Ascending aorta (tissue), 2 donors: ENCODE data around the gene WBP2. TPM values are rescaled to one million over a fixed set of nuclear protein-coding genes. Genes with fewer than 3 reads are reported as not detected.

Source experiments
- DNase-seq, 2 donors: peaks; one replicate each; pipeline ENCODE4 v3.0.0-alpha.2; 2019; ENCODE audit warnings: low spot score in 2 of 2
- H3K27ac ChIP-seq, 2 donors: fragments of 200-600 bp; sonication (generic); one replicate each; pipeline ENCODE4 v1.5.1; 2016 to 2017; ENCODE audit warnings: mild to moderate bottlenecking in 1 of 2
- H3K27me3 ChIP-seq: fragments of 200-600 bp; sonication (generic); one replicate; pipeline ENCODE4 v1.5.1; 2017
- H3K36me3 ChIP-seq, 2 donors: fragments of 200-600 bp; sonication (generic); one replicate each; pipeline ENCODE4 v1.5.1; 2016
- H3K4me1 ChIP-seq, 2 donors: fragments of 200-600 bp; sonication (generic); one replicate each; pipeline ENCODE4 v1.5.1; 2016 to 2017; ENCODE audit warnings: mild to moderate bottlenecking in 1 of 2
- H3K4me3 ChIP-seq, 2 donors: fragments of 200-600 bp; sonication (generic); one replicate each; pipeline ENCODE4 v1.5.1; 2016 to 2017; ENCODE audit warnings: mild to moderate bottlenecking in 1 of 2
- H3K9me3 ChIP-seq, 2 donors: fragments of 200-600 bp; sonication (generic); one replicate each; pipeline ENCODE4 v1.5.1; 2016
- intact Hi-C: fragments of 100-400 bp; cut with DNase I; formaldehyde crosslinking; loops from one replicate; pipeline ENCODE4 v1.15.1; 2023
- total RNA-seq: library from RNA; depleted of rRNA; stranded (reverse); fragments of >200 nt; gene quantifications from one replicate; pipeline ENCODE4 v1.1.0, GENCODE V29; 2016
- TF ChIP-seq, protein P1 (sequence below), 3 experiments: fragments of 200-600 bp in 2 of 3; fragments of 450-650 bp in 1 of 3; sonication (generic) in 2 of 3; IDR thresholded peaks; one replicate each; pipeline ENCODE4 v1.5.1; 2016 to 2019; ENCODE audit warnings: antibody characterized with exemption in 3 of 3, mild to moderate bottlenecking in 1 of 3, moderate library complexity in 1 of 3

Gene WBP2
- total RNA-seq, 1 donor from 2014 or later: 50.7 TPM

- Histone ChIP-seq H3K27ac (no peak overlapping the region), H3K4me1 (no peaks in the 10 kb centered on the region), H3K27me3 (no peaks in the 10 kb centered on the region), H3K9me3 (no peaks in the 10 kb centered on the region), H3K36me3 (peaks cover 60 to 91% of the 10 kb centered on the region in 2 donors), H3K4me3 (no peak overlapping the region)
- TF ChIP-seq, protein P1, sequence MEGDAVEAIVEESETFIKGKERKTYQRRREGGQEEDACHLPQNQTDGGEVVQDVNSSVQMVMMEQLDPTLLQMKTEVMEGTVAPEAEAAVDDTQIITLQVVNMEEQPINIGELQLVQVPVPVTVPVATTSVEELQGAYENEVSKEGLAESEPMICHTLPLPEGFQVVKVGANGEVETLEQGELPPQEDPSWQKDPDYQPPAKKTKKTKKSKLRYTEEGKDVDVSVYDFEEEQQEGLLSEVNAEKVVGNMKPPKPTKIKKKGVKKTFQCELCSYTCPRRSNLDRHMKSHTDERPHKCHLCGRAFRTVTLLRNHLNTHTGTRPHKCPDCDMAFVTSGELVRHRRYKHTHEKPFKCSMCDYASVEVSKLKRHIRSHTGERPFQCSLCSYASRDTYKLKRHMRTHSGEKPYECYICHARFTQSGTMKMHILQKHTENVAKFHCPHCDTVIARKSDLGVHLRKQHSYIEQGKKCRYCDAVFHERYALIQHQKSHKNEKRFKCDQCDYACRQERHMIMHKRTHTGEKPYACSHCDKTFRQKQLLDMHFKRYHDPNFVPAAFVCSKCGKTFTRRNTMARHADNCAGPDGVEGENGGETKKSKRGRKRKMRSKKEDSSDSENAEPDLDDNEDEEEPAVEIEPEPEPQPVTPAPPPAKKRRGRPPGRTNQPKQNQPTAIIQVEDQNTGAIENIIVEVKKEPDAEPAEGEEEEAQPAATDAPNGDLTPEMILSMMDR (IDR thresholded peaks at IDR 0.05): no peak
- no peak for DNase-seq
- intact Hi-C loops: no loop called here
Measured at GRCh38 chr17:75820094-75821080, 34.7 kb downstream of the WBP2 start.

DNA sequence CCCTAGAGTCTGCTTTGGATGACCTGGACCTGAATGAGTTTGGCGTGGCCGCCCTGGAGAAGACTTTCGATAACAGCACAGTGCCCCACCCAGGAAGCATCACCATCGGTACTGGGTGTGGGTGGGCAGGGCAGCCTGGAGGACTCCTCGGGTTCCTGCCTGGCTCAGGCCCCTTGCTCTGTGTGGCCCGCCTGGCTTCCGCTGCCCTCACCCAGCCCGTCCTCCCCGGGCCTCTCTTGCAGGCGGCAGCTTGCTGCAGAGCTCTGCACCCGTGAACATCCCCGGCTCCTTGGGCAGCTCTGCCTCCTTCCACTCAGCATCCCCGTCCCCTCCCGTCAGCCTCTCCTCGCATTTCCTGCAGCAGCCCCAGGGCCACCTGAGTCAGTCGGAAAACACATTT is 35.5 kb downstream of the WBP2 start:
- intact Hi-C loops: no loop called here
- DNase-seq: no peak
- Histone ChIP-seq H3K9me3 (no peaks in the 10 kb centered on the region), H3K4me1 (no peaks in the 10 kb centered on the region), H3K4me3 (no peak overlapping the region), H3K36me3 (peaks cover 65 to 91% of the 10 kb centered on the region in 2 donors), H3K27me3 (no peaks in the 10 kb centered on the region), H3K27ac (no peak overlapping the region)
- TF ChIP-seq, protein P1 (IDR thresholded peaks at IDR 0.05): no peak

- intact Hi-C loops: no loop called here
- H3K9me3 ChIP-seq: no peaks in the 10 kb centered on the region
- DNase-seq: no peak
- no peaks in the 10 kb centered on the region for H3K27me3 ChIP-seq
- H3K4me1 ChIP-seq: no peaks in the 10 kb centered on the region
- peaks cover 69 to 90% of the 10 kb centered on the region in 2 donors for H3K36me3 ChIP-seq
- H3K27ac ChIP-seq: no peak overlapping the region
- TF ChIP-seq, protein P1 (IDR thresholded peaks at IDR 0.05): no peak
- H3K4me3 ChIP-seq: no peak overlapping the region
Measured at GRCh38 chr17:75819116-75819515, 36.0 kb downstream of the WBP2 start.

GRCh38 chr17:75818326-75818885 is 36.7 kb downstream of the WBP2 start:
- Histone ChIP-seq H3K27ac (no peak overlapping the region), H3K4me3 (no peak overlapping the region), H3K4me1 (no peaks in the 10 kb centered on the region), H3K36me3 (peaks cover 65 to 90% of the 10 kb centered on the region in 2 donors), H3K27me3 (no peaks in the 10 kb centered on the region), H3K9me3 (no peaks in the 10 kb centered on the region)
- no peak for DNase-seq
- TF ChIP-seq, protein P1 (IDR thresholded peaks at IDR 0.05): no peak
- intact Hi-C loops: no loop called here

DNA sequence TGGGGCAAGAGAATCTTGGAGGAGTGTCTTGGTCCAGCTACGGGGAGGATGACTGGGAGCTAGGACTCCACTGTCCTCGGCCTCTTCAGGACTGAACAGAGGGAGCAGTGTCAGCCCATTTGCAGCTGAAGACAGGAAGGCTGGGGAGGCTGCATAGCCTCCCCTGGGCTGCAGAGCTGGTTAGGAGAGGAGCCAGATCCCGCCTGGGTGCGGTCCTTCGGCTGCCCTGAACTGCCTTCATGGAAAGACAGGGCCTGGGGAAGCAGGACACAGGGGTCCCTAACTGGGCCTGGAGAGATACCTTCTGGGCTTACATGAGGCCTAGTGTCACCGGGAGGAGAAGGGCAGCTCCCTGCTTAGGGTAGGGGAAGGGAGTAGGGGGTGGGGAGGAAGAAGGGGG is 37.6 kb downstream of the WBP2 start:
- Histone ChIP-seq H3K27me3 (no peaks in the 10 kb centered on the region), H3K36me3 (peaks cover 67 to 90% of the 10 kb centered on the region in 2 donors), H3K27ac (no peak overlapping the region), H3K4me1 (no peaks in the 10 kb centered on the region), H3K4me3 (no peak overlapping the region), H3K9me3 (no peaks in the 10 kb centered on the region)
- TF ChIP-seq, protein P1 (IDR thresholded peaks at IDR 0.05): no peak
- intact Hi-C loops: no loop called here
- DNase-seq: no peak
